Measurements from ENCODE around the gene BLMH. TPM values are rescaled to one million over a fixed set of nuclear protein-coding genes. Genes with fewer than 3 reads are reported as not detected.
A peak's percentile ranks its signal among the peaks of the same experiment; 100 is the strongest.

The BLMH gene
- total RNA-seq, 1 experiment from 2014 or later = 51.2 TPM

- RAD21 ChIA-PET (ENCODE audit: low non-redundant PET in 1 of 2, low total read pairs in 2 of 2, uncharacterized antibody in 2 of 2, unreplicated experiment in 2 of 2) = interaction anchor here (0.6 to 2.0 kb wide), 6 partner anchors 9 to 232 kb away, joined by 3 to 16 read pairs (median 6); partner anchors contain the start of gene BLMH (in 1 of the 2)
- Histone ChIP-seq H3K79me2 (ENCODE audit: insufficient read depth, low read length) (no peaks in the 10 kb centered on the region), H3K27me3 (ENCODE audit: insufficient read depth, low read length) (no peaks in the 10 kb centered on the region), H3K9me3 (ENCODE audit: control insufficient read depth in 1 of 2, insufficient read depth in 1 of 2, low read depth in 1 of 2, low read length in 2 of 2) (no peaks in the 10 kb centered on the region), H3K4me1 (ENCODE audit: control insufficient read depth in 1 of 2, insufficient read depth in 2 of 2, low read length in 2 of 2) (peaks cover 7 to 20% of the 10 kb centered on the region in 2 experiments; a peak in 3 of 4 replicates), H3K4me2 (ENCODE audit: low read length) (peak overlapping the region; percentile 70), H3K9me2 (ENCODE audit: insufficient read depth) (no peaks in the 10 kb centered on the region), H3K9ac (ENCODE audit: low read length) (no peak overlapping the region), H3K4me3 (replicated peaks in 1 of 2; ENCODE audit: low read depth in 1 of 2, low read length in 2 of 2) (peak overlapping the region in 1 of 2 experiments; percentile 37; a peak in 1 of 4 replicates), H4K20me1 (ENCODE audit: insufficient read depth) (no peaks in the 10 kb centered on the region), H3K36me3 (ENCODE audit: control insufficient read depth in 1 of 2, insufficient read depth in 2 of 2, low read length in 2 of 2) (no peaks in the 10 kb centered on the region), H2AFZ (ENCODE audit: low read depth, low read length, poor library complexity, severe bottlenecking) (peak overlapping the region; percentile 96), H3K27ac (ENCODE audit: low read depth, low read length) (no peak overlapping the region)
- CTCF ChIA-PET = interaction anchor here (0.6 to 2.7 kb wide), 29 partner anchors 9 to 719 kb away, joined by 3 to 67 read pairs (median 4); partner anchors contain the start of genes BLMH and CRLF3
- DNase-seq (ENCODE audit: low read depth, low spot score) (peak; percentile 79), ATAC-seq (peak; percentile 80)
- POLR2A ChIA-PET = interaction anchor here (1.0 kb wide), 2 partner anchors 211 to 232 kb away, joined by 3 to 6 read pairs; no protein-coding TSS in a partner anchor
- no TSS peak for BruUV-seq (replicated peaks)
- intact Hi-C loops (cut with micrococcal nuclease) = loop anchor here (1.0 kb wide), 2 partner anchors 211 to 232 kb away; no protein-coding TSS in a partner anchor
- peak; percentile 81; the same call in 1 of the 2 replicates for TF ChIP-seq RAD21 (IDR thresholded peaks at IDR 0.05; ENCODE audit: low read depth)
- TF ChIP-seq ZBTB33 (IDR thresholded peaks at IDR 0.05; ENCODE audit: extremely low read depth, insufficient replicate concordance, low read length) = no peak
- no peak for TF ChIP-seq ZNF274 (IDR thresholded peaks at IDR 0.05; ENCODE audit: low read depth, low read length)
- TF ChIP-seq TCF7L2 (IDR thresholded peaks at IDR 0.05; ENCODE audit: borderline replicate concordance, extremely low read depth, insufficient read depth, insufficient read length) = no peak
- no peak; the same call in 1 of the 2 replicates for TF ChIP-seq ELF1 (IDR thresholded peaks at IDR 0.05; ENCODE audit: borderline replicate concordance, low read depth)
- 0 out of 2 replicates have a peak, but pooled peaks have one; percentile 14 for TF ChIP-seq FOSL1 (IDR thresholded peaks at IDR 0.05; ENCODE audit: low read depth)
- 0 out of 2 replicates have a peak, but pooled peaks have one; percentile 33 for TF ChIP-seq SRF (IDR thresholded peaks at IDR 0.05; ENCODE audit: low read depth)
- no peak for TF ChIP-seq EZH2phosphoT487 (IDR thresholded peaks at IDR 0.05; ENCODE audit: borderline replicate concordance)
- no peak for TF ChIP-seq ATF3 (IDR thresholded peaks at IDR 0.05)
- 0 out of 2 replicates have a peak, but pooled peaks have one; percentile 27 for TF ChIP-seq CEBPB (IDR thresholded peaks at IDR 0.05; ENCODE audit: low read depth)
- no peak for TF ChIP-seq POLR2AphosphoS5 (IDR thresholded peaks at IDR 0.05; ENCODE audit: low read depth, low read length)
- TF ChIP-seq JUND (IDR thresholded peaks at IDR 0.05) = 0 out of 2 replicates have a peak, but pooled peaks have one; percentile 10
- no peak for TF ChIP-seq MAX (IDR thresholded peaks at IDR 0.05)
- TF ChIP-seq ZFX (IDR thresholded peaks at IDR 0.05) = no peak
- peak; percentile 73 for TF ChIP-seq CBX3 (IDR thresholded peaks at IDR 0.05; ENCODE audit: low read depth)
- no peak for TF ChIP-seq POLR2A (IDR thresholded peaks at IDR 0.05; ENCODE audit: borderline replicate concordance, extremely low read depth, insufficient read depth, insufficient read length)
- peak; percentile 83 for TF ChIP-seq YY1 (IDR thresholded peaks at IDR 0.05; ENCODE audit: extremely low read depth, insufficient replicate concordance, low read depth, low read length)
- TF ChIP-seq SP1 (IDR thresholded peaks at IDR 0.05; ENCODE audit: low read depth) = peak; percentile 20
- TF ChIP-seq REST (IDR thresholded peaks at IDR 0.05; ENCODE audit: low read depth) = no peak
- TF ChIP-seq EGR1 (IDR thresholded peaks at IDR 0.05; ENCODE audit: low read depth) = peak; percentile 35; the same call in 1 of the 2 replicates
Measured at GRCh38 chr17:30336369-30337171, 44.8 kb upstream of the BLMH start.
